ENCODE data around the gene IGSF3.

IGSF3 gene

GRCh38 chr1:116561563-116561962 is 106.0 kb downstream of the IGSF3 start:
- no peak for TF ChIP-seq CTCF (IDR thresholded peaks at IDR 0.05; ENCODE audit: low read depth, low read length)
- no peak for DNase-seq (ENCODE audit: low read depth)
- H3K4me3 ChIP-seq (ENCODE audit: low read depth, low read length): no peak overlapping the region

GRCh38 chr1:116560704-116561490 is 106.6 kb downstream of the IGSF3 start:
- H3K4me3 ChIP-seq (ENCODE audit: low read depth, low read length): no peak overlapping the region
- no peak for DNase-seq (ENCODE audit: low read depth)
- no peak for TF ChIP-seq MYC (IDR thresholded peaks at IDR 0.05; ENCODE audit: low read depth, low read length)
- no peak for TF ChIP-seq POLR2A (IDR thresholded peaks at IDR 0.05; ENCODE audit: extremely low read depth, insufficient read length)
- no peak for TF ChIP-seq MAX (IDR thresholded peaks at IDR 0.05; ENCODE audit: low read depth, low read length)
- no peak for TF ChIP-seq CTCF (IDR thresholded peaks at IDR 0.05; ENCODE audit: low read depth, low read length)

- TF ChIP-seq POLR2A (IDR thresholded peaks at IDR 0.05; ENCODE audit: extremely low read depth, insufficient read length) (no peak), MAX (IDR thresholded peaks at IDR 0.05; ENCODE audit: low read depth, low read length) (no peak), MYC (IDR thresholded peaks at IDR 0.05; ENCODE audit: low read depth, low read length) (no peak), CTCF (IDR thresholded peaks at IDR 0.05; ENCODE audit: low read depth, low read length) (no peak)
- DNase-seq (ENCODE audit: low read depth): no peak
- H3K4me3 ChIP-seq (ENCODE audit: low read depth, low read length): no peak overlapping the region
Observed at GRCh38 chr1:116559304-116559761, 108.2 kb downstream of the IGSF3 start.

GRCh38 chr1:116558571-116558970 is 109.0 kb downstream of the IGSF3 start:
- H3K4me3 ChIP-seq (ENCODE audit: low read depth, low read length): no peak overlapping the region
- no peak for TF ChIP-seq MAX (IDR thresholded peaks at IDR 0.05; ENCODE audit: low read depth, low read length)
- TF ChIP-seq CTCF (IDR thresholded peaks at IDR 0.05; ENCODE audit: low read depth, low read length): no peak
- TF ChIP-seq POLR2A (IDR thresholded peaks at IDR 0.05; ENCODE audit: extremely low read depth, insufficient read length): no peak
- no peak for TF ChIP-seq MYC (IDR thresholded peaks at IDR 0.05; ENCODE audit: low read depth, low read length)
- no peak for DNase-seq (ENCODE audit: low read depth)

- H3K4me3 ChIP-seq (ENCODE audit: low read depth, low read length): no peak overlapping the region
- no peak for DNase-seq (ENCODE audit: low read depth)
- no peak for TF ChIP-seq MAX (IDR thresholded peaks at IDR 0.05; ENCODE audit: low read depth, low read length)
- TF ChIP-seq POLR2A (IDR thresholded peaks at IDR 0.05; ENCODE audit: extremely low read depth, insufficient read length): no peak
- no peak for TF ChIP-seq MYC (IDR thresholded peaks at IDR 0.05; ENCODE audit: low read depth, low read length)
- TF ChIP-seq CTCF (IDR thresholded peaks at IDR 0.05; ENCODE audit: low read depth, low read length): no peak
Observed at GRCh38 chr1:116558140-116558549, 109.4 kb downstream of the IGSF3 start.
